DOHH2 (cell line): Measurements from ENCODE around the gene KSR1.

Experiments
- EZH2phosphoT487 ChIP-seq: fragments of 200-600 bp; sonication (generic); IDR thresholded peaks from 2 replicates; pipeline ENCODE4 v1.6.1; 2017; ENCODE audit warnings: borderline replicate concordance, mild to moderate bottlenecking, antibody characterized with exemption, low read length, moderate library complexity, mixed read lengths
- TF ChIP-seq, protein P1 (sequence below): fragments of 200-600 bp; sonication (generic); IDR thresholded peaks from one replicate; pipeline ENCODE4 v1.5.1; 2014; ENCODE audit warnings: antibody characterized with exemption, mild to moderate bottlenecking, low read depth, low read length; ENCODE audit not compliant: poor library complexity, severe bottlenecking

DNA sequence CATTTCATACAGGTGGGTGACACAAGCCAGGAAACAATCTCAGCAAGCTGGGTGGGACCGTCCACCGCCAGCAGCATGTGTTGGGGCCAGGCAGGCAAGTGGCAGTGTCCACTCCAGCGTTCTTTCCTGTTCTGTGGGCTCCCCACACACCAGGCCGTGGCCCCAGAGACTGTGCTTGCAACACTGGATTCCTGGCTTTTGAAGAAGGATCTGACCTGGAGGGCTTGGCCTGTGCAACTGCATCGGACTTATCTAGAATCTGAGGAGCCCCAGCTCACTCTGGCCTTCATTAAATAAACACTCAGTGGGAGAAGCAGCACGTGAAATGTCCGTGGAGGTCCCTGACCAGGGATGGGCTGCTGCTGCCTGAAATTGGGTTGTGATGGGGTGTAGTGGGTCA, 3.2 kb downstream of the KSR1 start:
- TF ChIP-seq, protein P1, sequence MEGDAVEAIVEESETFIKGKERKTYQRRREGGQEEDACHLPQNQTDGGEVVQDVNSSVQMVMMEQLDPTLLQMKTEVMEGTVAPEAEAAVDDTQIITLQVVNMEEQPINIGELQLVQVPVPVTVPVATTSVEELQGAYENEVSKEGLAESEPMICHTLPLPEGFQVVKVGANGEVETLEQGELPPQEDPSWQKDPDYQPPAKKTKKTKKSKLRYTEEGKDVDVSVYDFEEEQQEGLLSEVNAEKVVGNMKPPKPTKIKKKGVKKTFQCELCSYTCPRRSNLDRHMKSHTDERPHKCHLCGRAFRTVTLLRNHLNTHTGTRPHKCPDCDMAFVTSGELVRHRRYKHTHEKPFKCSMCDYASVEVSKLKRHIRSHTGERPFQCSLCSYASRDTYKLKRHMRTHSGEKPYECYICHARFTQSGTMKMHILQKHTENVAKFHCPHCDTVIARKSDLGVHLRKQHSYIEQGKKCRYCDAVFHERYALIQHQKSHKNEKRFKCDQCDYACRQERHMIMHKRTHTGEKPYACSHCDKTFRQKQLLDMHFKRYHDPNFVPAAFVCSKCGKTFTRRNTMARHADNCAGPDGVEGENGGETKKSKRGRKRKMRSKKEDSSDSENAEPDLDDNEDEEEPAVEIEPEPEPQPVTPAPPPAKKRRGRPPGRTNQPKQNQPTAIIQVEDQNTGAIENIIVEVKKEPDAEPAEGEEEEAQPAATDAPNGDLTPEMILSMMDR, result no peak
- no peak for TF ChIP-seq EZH2phosphoT487
